Stimulated activated CD4-positive, alpha-beta T cell treated with anti-CD3 and anti-CD28 coated beads, Interleukin-12 subunit alpha, Interleukin-12 subunit beta, amount 100 ng/mL, for 24 hours (primary cell): ENCODE measurements around the gene VPS26B.

Experiments
- DNase-seq, 2 experiments: peaks; one replicate each; pipeline ENCODE4 v3.0.0-alpha.2; 2020; ENCODE audit warnings: low read depth in 2 of 2

Gene VPS26B

DNA sequence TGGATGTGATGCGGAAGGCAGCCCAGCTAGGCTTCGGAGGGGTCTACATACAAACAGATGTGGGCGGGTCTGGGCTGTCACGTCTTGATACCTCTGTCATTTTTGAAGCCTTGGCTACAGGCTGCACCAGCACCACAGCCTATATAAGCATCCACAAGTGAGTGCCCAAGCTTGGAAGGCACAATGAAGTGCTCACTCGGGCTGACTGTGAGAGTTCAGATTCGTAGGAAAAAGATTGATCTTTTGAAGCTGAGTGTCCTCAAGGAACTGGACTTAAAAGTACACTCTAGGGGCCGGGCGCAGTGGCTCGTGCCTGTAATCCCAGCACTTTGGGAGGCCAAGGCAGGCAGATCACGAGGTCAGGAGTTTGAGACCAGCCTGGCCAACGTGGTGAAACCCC, 32.6 kb downstream of the VPS26B start:
- no peak for DNase-seq

DNA sequence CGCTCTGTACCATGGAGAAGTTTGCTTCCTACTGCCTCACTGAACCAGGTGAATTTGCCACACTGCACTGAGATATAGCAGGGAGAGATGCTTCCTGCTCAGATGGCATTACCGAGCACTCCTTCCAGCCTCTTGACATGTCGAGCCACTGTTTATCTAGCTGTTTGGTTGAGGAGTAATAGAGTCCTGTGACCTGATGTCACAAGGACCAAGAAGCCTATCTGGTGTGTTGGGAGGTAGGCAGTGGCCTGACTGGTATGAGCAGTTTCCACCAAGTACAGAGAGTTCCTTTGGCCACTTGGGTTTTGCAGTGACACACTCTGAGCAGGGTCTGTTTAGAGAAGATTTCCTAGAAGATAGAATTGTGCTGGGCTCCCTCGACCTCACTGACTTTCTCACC, 34.1 kb downstream of the VPS26B start:
- DNase-seq = no peak

DNA sequence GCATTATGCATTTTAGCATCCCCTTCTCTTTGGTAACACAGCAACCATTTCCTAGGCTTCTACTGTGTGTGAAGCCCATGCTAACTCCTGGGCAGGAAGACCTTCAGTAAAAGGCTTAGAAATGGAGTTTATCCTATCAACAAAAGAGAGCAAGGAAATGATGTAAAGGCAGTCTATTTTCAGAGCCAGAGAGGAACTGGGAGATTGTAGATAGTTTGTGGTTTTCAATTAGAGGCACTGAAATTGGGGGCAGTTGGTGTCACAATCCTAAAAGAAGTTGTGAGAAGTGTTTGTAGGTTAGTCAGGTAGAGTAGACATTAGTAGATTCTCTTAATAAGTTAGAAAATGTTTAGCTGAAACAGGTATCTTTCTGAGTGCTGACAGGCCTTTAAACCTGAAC, 36.0 kb downstream of the VPS26B start:
- DNase-seq = no peak

DNA sequence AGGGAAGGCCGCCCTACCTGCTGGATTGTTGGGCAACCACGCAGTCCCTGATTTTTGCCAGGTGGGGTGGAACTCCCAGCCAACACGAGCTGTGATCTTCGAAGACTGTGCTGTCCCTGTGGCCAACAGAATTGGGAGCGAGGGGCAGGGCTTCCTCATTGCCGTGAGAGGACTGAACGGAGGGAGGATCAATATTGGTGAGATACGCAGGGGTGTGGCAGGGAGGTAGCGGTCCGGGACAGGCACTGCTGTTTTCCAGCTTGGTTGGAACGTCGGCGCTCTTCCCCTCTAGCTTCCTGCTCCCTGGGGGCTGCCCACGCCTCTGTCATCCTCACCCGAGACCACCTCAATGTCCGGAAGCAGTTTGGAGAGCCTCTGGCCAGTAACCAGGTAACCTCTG, 36.5 kb downstream of the VPS26B start:
- no peak for DNase-seq

DNA sequence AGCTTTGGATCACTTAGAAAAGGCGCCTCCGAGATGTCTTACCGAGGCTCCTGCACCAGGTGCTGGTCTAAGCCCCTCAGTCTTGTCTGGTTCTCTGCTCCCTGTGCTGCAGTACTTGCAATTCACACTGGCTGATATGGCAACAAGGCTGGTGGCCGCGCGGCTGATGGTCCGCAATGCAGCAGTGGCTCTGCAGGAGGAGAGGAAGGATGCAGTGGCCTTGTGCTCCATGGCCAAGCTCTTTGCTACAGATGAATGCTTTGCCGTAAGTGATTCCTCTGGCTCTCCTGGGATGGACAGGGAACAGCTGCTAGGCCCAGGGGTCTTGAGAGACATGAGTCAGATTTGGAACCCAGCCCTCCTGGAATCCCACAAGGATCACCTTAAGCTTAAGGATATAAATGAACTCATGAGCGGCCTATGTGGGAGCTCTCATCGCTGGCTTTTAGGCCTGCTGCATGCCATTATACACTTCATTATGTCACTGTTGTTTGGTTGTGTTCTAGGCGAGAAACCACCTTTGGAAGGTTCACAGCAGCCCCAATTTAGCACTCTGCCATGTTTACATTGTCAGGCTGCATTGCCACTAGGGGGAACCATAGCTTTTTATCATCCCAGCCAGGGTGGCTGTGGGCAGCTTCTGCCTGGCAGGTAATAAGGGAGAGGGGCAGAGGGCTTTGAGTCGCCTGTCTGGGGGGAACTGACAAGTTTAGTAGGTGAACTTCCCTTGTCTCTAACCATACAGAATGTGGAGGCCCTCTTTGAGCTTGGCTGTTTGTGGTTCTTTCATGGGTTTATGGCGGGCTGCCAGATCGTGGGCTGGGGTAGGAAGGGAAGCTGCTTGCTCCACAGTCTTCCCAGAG, 37.4 kb downstream of the VPS26B start:
- no peak for DNase-seq

DNA sequence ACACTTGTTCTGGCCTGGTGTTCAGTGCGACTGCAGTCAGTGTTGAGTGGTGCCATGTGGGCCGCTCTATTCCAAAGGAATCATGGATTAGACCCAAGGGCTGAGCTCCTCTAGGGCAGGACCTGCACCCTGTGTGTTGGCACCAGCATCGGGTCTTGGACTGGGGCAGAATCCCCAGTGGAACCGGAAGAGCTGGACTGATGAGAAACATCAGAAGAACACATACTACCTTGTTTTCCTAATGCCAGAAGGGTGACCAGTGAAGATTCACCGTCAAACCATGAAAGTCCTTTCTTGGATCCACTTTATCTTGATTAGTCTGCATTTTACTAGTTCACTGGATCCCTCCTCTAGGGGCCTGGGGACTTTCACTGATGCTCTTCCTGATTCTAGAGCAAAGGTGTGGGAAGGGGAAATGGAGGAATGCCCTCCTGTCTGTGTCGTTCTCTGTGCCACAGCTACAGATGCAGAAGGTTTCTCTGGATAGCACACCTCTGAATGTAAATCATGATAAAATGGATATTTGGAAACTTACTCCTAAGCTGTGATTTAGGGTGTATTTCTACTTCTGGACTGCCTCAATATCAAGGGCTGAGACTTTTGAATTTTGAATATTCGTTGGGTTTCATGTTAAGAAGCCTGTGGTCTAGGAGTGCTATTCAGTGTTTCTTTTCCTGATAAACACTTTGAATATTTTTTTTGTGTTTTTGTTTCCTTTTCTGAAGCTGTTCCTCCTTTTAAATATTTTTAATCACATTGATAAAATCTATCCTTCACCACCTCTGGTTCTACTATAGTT, 40.7 kb downstream of the VPS26B start:
- DNase-seq = no peak

DNA sequence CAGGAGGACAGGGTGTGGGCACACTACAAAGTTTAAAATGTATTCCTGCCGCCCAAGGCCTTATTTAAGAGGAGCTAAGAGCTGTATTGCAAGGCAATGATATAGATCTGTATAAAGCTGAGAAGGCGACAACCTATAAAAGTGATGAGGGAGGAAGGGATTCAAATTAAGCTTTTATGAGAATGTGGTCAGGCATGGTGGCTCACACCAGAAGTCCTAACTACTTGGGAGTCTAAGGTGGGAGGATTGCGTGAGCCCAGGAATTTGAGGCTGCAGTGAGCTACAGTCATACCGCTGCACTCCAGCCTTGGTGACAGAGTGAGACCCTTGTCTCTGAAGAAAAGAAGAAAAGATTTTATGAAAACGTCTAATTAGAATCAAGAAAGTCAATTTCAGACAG, 42.0 kb downstream of the VPS26B start:
- no peak for DNase-seq

DNA sequence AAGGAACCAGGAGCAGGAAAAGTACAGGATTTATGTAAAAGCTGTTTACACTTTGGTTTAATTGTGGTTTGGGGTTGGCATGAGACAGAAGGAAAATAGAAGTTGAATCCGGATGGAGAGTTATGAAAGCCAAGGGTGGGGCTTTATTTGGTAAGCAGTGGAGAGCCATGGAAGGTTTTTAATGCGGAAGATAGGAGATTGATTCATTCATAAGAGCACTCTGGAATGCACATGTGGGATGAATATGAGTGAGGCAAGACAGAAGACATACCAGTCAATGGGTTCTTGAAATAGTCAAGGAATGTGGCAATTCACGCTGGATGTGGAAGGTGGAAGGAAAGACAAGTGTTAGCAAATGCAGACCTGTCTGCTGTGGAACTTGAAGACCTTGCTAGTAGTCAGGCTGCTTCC, 42.4 kb downstream of the VPS26B start:
- no peak for DNase-seq

DNA sequence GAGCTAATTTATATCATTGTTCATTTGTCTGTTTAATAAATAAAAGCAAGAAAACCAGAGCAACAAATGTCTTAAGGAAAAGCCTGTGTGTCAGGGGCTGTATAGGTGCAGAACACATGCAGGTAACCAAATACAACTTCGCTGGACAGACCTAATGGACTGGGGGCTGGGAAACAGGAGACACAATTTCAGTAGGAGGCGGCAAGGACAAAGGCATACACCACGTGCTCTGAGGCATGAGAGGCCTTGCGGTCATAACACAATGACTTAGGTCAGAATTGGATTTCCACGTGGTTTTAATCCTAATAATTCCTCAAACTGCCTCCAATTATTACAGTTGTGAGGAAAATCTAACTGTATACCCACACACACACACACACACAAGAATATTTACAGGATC, 43.0 kb downstream of the VPS26B start:
- DNase-seq = no peak

DNA sequence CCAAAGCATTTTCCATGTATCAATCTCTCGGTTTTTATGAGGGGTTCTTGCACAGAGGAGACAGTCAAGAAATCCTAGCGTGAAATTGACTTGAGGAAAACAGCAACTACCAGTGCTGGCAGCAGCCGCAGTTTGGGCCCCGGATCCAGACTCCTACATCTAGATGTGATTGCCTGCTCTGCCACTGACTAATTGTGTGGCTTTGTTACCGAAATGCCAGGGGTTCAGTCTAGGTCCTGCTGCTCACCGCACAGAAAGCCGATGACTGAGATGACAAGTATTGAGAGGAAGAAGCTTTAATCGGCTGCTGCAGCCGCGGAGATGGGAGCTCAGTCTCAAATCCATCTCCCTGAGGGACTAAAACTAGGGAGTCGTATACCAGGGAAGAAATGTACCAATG, 43.5 kb downstream of the VPS26B start:
- DNase-seq = no peak

DNA sequence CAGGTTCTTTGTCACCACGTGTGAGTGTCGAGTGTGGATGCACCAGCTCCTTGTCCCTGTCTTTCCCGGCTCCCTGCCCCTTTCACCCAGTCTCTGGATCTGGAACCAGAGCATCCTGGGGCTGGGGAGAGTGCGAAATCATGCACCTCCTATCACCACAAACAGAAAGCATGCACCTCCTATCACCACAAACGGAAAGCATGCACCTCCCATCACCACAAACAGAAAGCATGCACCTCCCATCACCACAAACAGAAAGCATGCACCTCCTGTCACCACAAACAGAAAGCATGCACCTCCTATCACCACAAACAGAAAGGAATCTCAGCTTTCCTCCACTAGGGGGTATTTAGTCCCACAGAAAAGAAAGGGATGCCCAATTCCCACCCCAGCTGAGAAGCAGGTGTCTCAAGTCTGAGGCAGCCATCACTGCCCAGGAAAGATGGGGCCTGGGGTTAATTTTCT, 45.8 kb downstream of the VPS26B start:
- DNase-seq = no peak

DNA sequence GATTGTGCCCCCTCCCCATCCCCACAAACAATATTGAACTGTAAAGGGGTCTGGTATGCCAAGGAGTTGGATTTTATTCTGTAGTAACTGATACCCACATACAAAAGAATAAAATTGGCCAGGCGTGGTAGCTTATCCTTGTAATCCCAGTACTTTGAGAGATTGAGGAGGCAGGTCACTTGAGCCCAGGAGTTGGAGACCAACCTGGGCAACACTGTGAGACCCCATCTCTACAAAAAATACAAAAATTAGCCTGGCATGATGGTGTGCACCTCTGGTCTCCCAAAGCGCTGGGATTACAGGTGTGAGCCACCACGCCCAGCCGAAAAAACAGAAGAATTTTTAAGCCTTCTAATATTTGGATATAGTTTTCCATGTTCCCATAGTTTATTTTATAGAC, 47.5 kb downstream of the VPS26B start:
- DNase-seq = no peak

DNA sequence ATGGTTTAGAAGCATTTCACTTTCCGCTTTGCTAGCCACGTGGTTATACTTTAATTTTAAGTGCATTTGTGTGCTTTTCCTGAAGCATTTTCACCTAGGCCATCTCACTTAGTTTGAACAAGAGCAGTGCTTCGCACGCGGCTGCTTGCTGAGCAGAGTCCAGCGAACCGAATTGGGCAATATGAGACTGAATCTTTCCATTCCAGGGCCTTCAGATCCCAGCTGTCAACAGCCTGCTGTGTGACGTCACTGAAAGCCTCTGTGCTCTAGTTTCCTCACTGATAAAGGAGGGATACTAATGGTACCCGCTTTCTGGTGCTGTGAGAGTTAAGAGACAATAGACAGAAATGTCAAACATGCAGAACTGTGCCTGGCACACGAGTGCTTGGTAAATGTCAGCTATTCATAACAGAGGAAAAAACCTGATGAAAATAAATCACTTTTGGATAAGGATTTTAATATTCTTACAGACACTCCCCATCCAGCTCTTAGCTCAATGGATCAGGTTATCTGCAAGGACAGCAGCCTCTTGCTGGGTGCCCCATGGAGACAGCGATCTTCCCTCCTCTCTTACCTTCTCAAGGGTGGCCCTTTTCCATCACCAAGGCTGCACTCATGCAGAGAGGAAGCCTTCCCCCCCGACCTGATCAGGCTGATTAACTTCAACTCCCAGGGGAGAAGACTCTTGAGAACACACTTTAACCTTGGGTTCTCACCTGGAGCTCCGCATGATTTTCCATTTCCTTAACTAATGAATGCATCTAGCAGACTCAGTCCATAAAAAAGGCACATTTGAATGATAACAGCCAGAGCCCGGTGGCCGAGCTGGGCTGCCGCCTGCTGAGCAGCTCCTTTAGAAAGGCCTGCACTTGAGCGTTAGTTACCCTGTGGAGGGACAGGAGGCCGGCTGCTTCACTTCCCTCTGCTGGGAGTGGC, 48.2 kb downstream of the VPS26B start:
- no peak for DNase-seq

DNA sequence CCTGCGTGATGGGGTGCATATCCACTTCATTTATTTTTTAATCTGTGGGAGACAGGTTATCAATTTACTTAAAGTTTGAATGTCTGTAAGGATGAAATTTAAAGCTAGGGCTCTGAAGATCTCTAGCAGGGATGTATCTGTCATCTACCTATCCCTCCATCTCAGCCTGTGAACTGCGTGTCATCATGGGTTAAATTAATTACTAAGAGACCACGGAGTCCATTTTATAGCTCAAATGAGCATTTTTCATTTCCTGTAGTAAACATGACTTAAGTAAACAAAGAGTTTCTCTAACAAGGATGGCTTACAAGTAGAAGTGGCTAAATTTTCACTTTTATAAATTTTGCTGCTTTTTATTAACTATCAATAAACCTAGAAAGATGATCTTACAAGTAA, 48.8 kb downstream of the VPS26B start:
- no peak for DNase-seq

DNA sequence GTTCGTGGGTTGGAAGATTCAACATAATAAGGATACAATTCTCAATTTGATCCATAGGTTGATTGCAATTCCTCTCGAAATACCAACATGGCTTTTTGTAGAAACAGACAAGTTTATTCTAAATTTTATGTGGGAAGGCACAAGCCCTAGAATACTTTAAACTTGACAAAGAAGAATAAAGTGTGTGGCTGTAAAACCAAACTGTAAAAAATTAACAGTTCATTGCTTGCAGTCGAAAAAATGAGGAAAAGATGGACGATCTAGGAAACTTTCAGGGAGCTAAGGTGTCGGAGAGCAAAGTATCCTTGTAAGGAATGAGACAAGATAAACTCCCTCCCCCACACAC, 50.7 kb downstream of the VPS26B start:
- DNase-seq = no peak

DNA sequence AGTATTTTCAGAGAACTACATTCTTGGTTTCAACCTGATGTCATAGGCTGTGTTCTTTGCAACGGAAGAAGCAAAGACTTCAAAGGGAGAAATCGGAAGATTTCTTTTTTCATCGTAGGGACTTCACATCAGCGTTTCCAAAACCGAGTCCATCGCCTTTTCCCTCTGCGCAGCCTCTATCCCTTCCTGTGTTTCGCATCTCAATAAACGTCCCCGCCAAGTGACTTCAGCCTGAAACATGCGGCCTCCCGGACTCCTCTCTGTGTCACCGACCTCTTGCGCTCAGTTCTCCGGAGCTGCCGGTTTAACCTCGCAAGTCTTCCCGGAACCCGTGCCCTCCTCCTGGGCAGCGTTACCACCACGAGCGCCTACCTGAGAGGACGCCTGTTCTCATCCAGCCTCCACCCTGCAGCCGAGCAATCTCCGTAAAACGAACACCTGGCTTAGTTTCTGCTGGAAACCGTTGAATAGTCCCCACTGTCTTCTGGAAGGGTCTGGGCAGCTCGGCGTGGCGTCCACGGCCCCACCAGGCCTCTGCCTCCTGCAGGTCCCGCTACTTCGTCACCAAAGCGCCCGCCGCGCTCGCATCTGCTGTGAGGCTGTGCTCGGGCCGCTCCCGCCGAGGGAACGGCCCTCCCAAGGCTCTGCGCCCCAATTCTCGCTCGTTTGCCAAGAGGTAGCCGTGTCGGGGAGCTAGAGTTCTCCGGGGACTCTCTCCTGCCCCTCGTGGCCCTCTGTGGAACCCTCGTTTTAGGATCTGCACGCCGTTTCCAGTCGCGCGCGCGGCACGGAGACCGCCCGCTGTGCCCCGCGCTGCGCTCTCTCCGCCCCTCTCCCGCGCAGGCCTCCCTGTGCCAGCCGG, 51.3 kb downstream of the VPS26B start, which contains the start of gene GLB1L3:
Gene GLB1L3, plus strand, starts transcription at position 846 of the 862 bp plus-strand sequence. CDS start 362 bp downstream, outside the sequence.
- DNase-seq = peak; percentile 59 to 70

DNA sequence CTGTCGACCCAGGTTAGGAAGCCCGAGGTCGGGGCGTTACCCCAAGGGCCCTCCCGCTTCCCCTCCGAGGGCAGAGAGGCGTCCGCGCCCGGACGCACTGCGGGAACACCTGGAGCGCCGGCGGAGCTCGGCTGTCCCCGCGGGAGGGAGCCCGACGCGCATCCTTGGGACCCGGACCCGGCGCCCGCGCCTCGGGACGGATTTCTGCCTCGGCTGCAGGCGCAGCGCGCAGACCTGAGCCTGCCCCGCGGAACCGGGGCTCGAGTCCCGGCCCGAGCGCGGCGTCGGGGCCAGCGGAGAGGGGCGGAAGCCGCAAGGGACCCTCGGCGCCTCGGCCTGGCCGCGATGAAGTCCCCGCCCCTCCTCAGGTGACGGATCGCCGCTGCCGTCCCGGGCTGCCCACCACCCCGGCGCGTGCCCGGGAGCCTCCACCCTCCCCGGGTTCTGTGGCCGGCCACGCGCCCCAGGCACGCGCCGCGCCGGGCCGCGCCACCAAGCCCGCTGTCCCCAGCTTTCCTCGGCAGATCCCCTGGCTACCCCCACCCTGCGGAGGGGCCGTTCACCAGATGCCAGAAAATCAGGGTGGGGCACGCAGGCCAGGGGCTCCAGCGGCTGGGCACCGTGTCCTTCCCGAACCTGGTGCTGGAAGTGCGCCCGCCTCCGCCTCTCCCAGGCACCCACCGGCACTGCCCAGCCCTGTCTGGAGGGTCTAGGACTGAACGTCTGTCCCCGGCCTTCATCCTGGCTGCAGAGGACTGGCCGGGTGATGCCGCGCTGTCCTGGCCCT, 52.1 kb downstream of the VPS26B start:
- no peak for DNase-seq

DNA sequence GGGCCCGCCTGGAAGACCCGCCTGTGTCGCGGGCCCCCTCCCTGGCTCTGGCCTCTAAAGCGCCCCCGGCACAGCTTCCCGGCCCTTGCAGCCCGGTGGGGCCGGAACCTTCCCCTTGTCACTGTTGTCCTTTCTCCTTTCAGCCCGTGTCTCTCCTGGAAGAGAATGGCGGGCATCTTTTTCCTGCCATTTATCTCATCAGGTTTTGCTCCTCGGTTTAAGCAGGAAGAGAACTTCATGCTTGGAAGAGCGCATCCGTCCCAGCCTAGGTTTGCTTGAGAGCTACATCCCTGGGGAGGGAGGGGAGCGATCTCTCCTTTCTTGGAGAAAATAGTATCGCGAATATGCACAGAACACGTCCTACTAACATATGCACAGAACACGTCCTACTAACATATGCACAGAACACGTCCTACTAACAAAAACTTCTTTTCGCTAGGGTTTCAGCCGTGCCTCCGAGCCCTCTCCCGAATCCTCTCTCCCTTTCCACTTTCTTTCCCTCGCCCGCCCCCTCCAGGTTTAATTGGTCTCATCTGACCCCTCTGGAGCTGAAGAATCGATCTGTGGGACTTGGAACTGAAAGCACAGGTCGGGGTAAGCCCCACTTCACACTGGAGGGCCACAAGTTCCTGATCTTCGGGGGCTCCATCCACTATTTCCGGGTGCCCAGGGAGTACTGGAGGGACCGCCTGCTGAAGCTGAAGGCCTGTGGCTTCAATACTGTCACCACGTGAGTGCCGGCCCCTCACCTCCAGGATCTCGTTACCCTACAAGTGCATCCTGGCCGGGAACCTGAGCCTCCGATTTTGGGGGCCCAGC, 52.9 kb downstream of the VPS26B start:
- DNase-seq = no peak

DNA sequence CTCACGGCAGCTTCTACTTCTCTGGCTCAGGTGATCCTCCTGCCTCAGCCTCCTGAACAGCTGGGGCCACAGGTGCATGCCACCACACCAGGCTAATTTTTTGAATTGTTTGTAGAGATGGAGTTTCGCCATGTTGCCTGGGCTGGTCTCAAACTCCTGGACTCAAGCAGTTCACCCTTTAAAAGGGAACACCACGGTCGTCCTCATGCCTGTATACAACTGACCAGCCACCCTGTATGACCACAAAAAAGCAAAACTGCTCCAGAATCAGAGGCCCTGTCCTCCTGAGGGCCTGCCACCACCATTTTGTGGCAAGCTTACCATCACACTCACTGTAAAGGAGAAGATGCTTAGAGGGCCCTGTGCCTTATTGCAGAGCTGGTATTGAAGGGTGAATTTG, 53.9 kb downstream of the VPS26B start:
- DNase-seq = no peak
